NCI-H1694 (cell line): ENCODE measurements around the gene TMEM30B.

Experiments
- DNase-seq: peaks from one replicate; lab custom pipeline; 2025; lab: John Stamatoyannopoulos, UW

TMEM30B gene

DNA sequence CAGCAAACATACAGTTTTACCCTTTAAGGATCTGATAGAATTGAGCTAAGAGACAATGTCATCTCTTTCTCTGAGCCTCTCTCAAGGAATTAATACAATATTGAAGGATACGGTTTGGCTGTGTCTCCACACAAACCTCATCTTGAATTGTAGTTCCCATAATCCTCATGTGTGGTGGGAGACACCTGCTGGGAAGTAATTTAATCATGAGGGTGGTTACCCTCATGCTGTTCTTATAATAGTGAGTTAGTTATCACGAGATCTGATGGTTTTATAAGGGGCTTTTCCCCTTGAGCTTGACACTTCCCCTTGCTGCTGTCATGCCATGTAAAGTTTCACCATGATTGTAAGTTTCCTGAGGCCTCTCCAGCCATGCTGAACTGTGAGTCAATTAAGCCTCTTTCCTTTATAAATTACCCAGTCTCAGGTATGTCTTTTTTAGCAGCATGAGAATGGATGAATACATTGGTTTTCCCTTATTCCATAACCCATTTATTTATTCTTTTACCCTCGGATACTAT is 47.6 kb downstream of the TMEM30B start:
- DNase-seq: no peak

DNA sequence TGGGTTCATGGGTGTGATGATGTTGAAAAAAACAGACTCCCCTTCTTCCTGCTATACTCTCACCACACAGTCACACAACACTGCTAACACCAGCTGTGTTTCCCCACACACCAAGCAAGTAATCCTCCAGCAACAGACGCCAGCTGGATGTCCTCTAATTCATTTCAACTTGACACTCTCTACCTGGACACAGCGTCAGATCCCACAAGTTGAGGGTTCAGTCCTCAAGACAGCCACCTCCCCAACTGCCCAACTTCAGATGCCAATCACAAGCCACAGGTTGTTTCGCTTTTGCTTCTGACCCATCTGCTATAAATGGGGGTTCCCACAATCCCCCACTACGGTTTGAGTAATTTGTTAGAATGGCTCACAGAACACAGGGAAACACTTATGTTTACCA is 49.3 kb downstream of the TMEM30B start:
- no peak for DNase-seq

DNA sequence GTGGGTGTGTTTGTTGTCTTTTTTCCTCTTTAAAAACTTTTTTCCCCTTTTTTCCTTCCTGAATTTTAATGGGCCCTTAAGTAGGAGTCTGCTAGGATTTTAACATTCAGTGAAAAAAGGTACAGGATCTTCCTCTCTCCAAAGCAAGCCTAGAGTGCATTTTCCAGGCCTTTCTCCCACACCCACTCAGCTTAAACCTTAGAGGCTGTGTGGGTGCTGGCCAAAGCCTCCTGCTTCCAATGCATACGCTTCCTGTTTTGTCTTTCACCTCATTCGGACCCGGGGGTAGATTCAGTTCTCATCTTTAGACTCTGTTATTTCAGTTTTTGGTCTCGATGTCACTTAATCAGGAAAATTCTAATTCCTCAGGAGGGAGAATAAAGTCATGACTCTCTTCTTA is 51.2 kb downstream of the TMEM30B start:
- no peak for DNase-seq

DNA sequence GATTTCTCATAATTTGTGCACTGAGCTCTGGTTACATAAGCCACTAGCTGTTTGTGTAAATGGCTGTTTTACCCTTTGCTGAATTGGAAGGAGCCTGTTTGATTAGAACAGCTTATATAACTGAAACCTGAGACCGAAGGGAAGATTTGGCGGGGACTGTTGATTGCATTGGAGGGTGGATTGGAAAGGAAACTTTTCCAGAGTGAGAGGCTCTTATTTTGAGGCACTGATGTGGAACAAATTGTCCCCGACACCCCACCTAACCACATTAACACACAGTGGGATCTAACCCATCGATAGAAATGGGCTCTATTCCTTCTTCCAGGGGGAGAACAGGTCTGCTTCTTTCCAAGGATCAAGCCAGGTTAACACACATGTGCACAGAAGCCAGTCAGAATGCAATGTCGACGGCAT is 51.7 kb downstream of the TMEM30B start:
- no peak for DNase-seq

DNA sequence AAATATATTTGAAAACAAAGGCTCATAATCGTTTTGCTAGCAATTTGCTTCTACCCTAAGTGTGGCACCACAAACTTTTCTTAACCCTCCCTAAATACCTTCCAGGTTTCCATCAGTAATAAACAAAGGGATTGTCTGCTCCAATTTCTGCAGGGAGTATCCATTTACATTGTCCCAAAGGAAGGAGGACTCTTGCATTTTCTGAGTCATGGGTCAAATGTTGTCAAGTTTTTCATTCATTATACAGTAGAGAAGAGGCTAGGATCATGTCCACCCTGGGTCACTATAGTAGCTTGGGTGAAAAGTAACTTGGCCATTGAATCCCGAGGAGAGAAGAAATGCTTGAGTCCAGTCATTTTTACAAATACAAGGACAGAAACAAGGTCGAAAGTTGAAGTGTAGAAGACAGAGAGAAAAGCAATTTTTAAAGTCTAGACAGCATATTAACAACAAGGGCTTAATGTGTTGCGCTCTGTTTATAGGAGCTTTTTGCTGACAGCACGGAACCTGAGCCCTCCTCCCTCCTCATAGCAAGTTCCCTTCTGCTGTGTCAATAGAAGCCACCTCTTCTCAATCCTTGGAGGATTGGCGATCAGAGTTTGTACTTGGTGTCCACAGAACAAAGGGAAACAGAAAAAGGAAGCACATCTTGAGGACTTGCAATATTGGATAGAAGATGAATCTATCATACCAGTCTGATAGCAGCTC is 53.1 kb downstream of the TMEM30B start:
- DNase-seq: no peak
